ENCODE measurements around the gene S1PR3.

Gene S1PR3

DNA sequence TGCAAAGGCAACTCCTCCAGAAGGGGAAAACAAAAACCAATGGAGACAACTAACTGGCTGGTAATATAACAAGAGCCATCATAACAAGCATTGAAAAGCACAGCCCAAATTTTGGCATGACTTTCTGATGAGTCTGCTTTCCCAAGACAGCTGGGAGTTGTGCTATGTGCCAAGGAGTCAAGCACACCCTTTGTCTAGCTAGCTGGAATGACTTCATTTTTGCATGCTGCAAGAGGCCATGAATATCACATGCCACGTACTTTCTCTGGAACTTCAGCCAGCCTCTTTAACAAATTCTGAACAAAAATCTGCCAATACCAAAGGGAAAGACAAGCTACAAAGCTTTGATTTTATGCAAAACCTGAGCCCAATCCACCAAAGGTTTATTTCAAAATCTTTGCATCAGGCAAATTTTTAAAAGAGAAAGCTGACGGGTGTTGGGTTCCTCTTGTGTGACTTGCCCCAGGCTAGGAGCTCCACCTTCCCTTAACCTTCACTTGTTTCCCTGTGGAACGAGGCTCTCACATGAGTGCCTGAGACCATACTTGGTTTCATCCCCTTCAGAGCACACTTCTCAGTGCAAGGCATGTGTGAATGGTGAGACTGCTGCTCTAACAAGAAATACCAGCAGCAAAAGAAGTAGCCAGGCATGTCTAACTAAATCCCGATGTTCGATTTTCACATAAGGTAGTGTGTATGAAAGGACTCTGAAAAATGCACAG lies 47.3 kb downstream of the S1PR3 start:
- DNase-seq (ENCODE audit: low spot score): peak; percentile 16

- no peak for DNase-seq (ENCODE audit: low spot score)
These were observed 47.8 kb downstream of the S1PR3 start for GRCh38 chr9:89039104-89039465.

DNA sequence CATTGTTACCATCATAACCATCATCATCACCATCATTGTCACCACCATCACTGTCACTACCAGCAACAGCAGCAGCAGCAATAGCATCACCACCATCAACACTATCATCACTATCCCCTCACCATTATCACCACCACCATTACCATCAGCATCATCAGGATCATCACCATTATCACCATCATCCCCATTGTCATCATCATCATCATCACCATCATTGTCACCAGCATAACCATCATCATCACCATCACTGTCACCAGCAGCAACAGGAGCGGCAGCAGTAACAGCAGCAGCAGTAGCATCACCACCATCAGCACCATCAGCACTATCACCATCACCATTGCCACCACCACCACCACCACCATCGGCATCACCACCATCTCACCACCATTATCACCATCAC lies 48.4 kb downstream of the S1PR3 start:
- no peak for DNase-seq (ENCODE audit: low spot score)

GRCh38 chr9:89042984-89043383 lies 51.7 kb downstream of the S1PR3 start:
- DNase-seq (ENCODE audit: low spot score): no peak

GRCh38 chr9:89044104-89044503 lies 52.8 kb downstream of the S1PR3 start:
- DNase-seq (ENCODE audit: low spot score): no peak

DNA sequence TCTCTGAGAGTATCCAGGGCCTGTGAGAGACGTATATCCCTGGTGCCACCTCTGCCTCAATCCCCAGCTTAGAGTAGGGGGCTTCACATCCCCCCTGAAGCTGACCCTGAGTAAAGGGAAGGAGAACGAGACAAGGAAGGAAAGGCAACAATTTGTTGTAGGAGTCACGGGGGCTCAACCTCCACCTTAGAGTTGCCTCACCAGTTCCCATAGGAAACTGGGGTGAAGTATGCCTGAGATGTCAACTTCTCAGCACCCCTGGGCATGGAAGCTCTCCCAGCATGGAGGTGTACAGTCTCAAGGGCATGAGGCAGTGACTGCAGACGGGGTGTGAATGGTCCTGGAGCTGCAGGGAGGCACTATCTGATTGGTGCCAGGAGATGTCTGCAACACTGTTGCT lies 53.6 kb downstream of the S1PR3 start:
- DNase-seq (ENCODE audit: low spot score): no peak

DNA sequence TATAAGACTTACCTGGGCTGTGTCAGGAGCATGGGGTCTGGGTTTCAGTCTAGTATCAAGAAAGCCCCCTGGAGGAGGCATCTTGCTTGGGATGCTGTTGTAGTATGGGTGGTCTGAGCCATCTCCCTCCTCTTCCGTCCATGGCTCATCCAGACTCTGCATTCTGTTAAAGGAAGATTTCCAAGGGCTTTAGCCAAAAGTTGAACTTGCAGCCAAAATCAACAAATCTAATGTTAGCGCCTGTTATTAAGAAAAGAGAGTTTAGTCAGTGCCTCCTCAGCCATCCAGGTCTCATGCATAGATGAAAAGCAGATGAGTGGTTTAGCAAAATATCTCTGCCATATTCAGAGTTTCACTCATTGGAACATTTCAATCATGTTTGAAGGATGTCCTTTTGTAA lies 55.6 kb downstream of the S1PR3 start:
- DNase-seq (ENCODE audit: low spot score): no peak

DNA sequence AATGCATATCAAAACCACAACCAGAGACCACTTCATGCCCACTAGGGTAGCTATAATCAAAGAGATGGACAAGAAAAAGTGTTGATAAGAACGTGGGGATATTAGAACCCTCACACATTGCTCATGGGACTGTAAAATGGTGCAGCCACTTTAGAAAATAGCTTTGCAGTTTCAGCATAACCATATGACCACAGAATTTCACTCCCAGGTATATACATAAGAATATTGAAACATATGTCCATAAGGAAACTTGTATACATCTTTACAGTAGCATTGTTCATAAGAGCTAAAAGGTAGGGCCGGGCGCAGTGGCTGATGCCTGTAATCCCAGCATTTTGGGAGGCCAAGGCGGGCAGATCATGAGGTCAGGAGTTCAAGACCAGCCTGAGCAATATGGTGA lies 56.4 kb downstream of the S1PR3 start:
- DNase-seq (ENCODE audit: low spot score): no peak

GRCh38 chr9:89048616-89049015 lies 57.3 kb downstream of the S1PR3 start:
- no peak for DNase-seq (ENCODE audit: low spot score)

DNA sequence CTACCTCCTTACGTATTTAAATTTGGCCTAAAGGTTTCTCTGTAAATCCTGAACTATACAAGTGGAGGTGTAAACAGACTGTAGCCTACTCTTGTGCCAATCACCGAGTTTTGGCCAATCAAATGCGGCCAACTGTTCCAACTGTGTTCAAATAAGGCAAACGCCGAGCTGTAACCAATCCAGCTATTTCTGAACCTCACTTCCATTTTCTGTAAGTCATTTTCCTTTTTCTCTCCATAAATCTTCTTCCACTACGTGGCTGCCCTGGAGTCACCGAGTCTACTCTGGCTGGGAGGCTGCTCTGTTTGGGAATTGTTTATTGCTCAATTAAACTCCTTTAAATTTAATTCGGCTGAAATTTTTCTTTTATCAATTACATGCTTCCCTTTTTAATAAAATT lies 58.4 kb downstream of the S1PR3 start:
- DNase-seq (ENCODE audit: low spot score): no peak

DNA sequence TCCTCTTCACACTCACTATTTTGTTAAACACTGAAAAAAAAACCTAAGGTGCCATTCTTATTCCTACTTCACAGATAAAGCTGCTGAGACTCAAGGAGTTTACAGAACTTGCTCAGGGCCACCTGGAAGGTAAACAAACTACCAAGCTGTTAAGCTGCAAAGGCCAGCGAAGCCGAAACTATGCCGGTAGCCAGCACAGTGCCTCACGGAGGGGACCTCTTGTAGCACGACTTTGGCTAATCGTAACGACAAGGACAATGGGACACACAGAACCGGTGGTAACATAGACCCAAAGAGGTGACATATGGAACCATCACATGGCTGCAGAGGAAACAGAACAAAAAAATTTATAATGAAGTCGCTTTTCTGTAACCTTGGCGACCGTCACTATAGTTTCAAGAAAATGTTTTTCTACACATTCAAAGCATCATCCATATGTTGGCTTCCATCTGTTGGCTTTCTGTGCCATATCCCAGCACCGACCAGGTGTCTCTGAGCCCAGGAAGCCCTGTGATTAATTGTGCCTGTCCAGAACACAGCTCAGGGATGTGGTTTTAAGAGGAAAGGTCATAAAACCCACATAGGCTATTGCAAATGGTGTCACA lies 60.3 kb downstream of the S1PR3 start:
- DNase-seq (ENCODE audit: low spot score): no peak

DNA sequence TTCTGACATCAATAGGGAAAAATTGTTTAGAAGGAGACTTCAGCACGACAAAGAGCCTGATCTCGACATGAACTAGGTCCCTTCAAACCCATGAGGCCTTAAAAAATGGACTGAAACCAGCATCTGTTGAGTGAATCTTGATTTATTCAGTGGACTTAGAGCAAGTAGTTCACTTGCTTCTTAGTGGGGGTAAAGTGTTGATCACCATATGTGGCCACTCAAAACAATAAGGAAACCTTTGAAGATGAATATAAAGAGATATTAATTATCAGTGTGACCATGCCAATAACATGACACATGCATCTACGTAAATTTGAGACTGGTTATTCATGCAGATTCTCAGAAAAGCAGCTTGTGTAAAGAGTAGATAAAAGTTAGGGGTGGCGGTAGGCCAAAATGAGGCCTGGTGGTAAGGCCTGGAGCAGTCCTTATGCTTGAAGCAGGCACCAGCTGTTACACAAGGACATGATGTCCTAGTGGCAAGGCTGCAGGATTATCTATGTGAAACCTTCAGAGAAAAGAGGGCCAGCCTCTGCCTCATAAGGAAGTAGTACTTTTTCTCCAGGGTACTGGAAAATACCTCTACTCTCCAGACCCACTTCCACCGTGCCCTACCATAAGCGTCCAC lies 61.3 kb downstream of the S1PR3 start:
- no peak for DNase-seq (ENCODE audit: low spot score)

- no peak for DNase-seq (ENCODE audit: low spot score)
These were observed 62.0 kb downstream of the S1PR3 start for GRCh38 chr9:89053301-89053700.
